ENCODE results near the gene COL13A1.

- TF ChIP-seq CTCF (IDR thresholded peaks at IDR 0.05) = no peak
- no peak for TF ChIP-seq POLR2A (IDR thresholded peaks at IDR 0.05)
- TF ChIP-seq POLR2AphosphoS5 (IDR thresholded peaks at IDR 0.05) = no peak
- TF ChIP-seq EP300 (IDR thresholded peaks at IDR 0.05) = no peak
Measured at GRCh38 chr10:69912589-69912988, 110.9 kb downstream of the COL13A1 start.

Measured in upper lobe of left lung (tissue), 4 donors.